MG63 (cell line): ENCODE measurements around the gene RNF13. TPM values are rescaled to one million over a fixed set of nuclear protein-coding genes. Genes with fewer than 3 reads are reported as not detected.
"Not testable (repeated sequence)": the region's sequence is repeated elsewhere in the genome, so short reads cannot be mapped to it uniquely, and the experiment has no call there.

Source experiments
- DNase-seq: peaks from one replicate; pipeline ENCODE4 v3.0.0-alpha.2; 2020
- H3K27me3 ChIP-seq: fragments of 250-450 bp; sonication (Bioruptor Pico); 2 replicates; pipeline ENCODE4 v1.5.1; 2020; ENCODE audit warnings: mild to moderate bottlenecking, moderate library complexity
- H3K36me3 ChIP-seq: fragments of 250-450 bp; sonication (Bioruptor Pico); 2 replicates; pipeline ENCODE4 v1.5.1; 2020; ENCODE audit warnings: mild to moderate bottlenecking, moderate library complexity
- H3K4me3 ChIP-seq: fragments of 250-450 bp; sonication (Bioruptor Pico); 2 replicates; pipeline ENCODE4 v1.5.1; 2020; ENCODE audit warnings: mild to moderate bottlenecking, moderate library complexity
- H3K9me3 ChIP-seq: fragments of 250-450 bp; sonication (Bioruptor Pico); 2 replicates; pipeline ENCODE4 v1.5.1; 2020; ENCODE audit warnings: mild to moderate bottlenecking, moderate library complexity
- total RNA-seq: library from RNA; depleted of rRNA; stranded (reverse); fragments of >200 nt; shearing (Covaris generic); gene quantifications from 2 replicates; pipeline ENCODE4 v1.2.3, GENCODE V29; 2014; ENCODE audit warnings: low replicate concordance

RNF13 gene
- total RNA-seq, 1 experiment from 2014 or later, result 56.9 TPM

GRCh38 chr3:149898771-149899170 lies 85.8 kb downstream of the RNF13 start:
- Histone ChIP-seq H3K27me3 (no peaks in the 10 kb centered on the region), H3K4me3 (no peak overlapping the region), H3K36me3 (peaks cover 6% of the 10 kb centered on the region; the same call in 1 of the 2 replicates), H3K9me3 (no peaks in the 10 kb centered on the region)
- no peak for DNase-seq

DNA sequence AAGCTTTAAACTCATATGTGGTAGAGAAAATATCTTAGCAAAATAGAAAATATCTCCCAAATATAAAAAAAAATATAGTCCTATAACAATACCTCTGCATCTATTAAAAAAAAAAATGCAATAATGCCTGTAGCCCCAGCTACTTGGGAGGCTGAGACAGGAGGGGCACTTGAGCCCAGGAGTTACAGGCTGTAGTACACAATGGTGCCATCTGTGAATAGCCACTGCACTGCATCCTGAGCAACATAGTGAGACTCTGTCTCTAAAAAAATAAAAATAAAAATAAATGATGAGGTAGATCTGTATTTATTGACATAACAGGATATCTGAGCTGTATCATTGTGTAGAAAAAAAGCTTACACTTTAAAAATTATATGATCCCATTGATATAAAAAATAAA lies 87.3 kb downstream of the RNF13 start:
- Histone ChIP-seq H3K9me3 (no peaks in the 10 kb centered on the region), H3K4me3 (no peak overlapping the region), H3K27me3 (no peaks in the 10 kb centered on the region), H3K36me3 (peaks cover 6% of the 10 kb centered on the region; the same call in 1 of the 2 replicates)
- no peak for DNase-seq

GRCh38 chr3:149901770-149902169 lies 88.8 kb downstream of the RNF13 start:
- no peak for DNase-seq
- no peaks in the 10 kb centered on the region for H3K27me3 ChIP-seq
- H3K4me3 ChIP-seq, result no peak overlapping the region
- peaks cover 4% of the 10 kb centered on the region; the same call in 1 of the 2 replicates for H3K36me3 ChIP-seq
- no peaks in the 10 kb centered on the region for H3K9me3 ChIP-seq

- DNase-seq, result no peak
- Histone ChIP-seq H3K36me3 (peaks cover 2% of the 10 kb centered on the region; the same call in 1 of the 2 replicates), H3K9me3 (no peaks in the 10 kb centered on the region), H3K27me3 (no peaks in the 10 kb centered on the region), H3K4me3 (no peak overlapping the region)
These were observed 89.6 kb downstream of the RNF13 start for GRCh38 chr3:149902498-149903139.

DNA sequence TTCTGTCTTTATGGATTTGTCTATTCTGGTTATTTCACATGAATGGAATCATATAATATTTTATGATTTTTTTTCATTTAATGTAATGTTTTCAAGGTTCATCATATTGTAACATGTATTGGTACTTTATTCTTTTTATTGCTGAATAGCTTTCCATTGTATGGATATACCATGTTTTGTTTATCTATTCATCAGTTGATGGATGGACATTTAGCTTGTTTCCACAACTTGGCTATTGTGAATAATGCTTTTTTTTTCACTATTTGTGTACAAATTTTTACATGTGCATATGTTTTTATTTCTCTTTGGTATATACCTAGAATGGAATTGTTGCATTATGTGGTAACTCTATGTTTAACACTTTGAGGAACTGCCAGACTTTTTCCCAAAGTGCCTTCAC lies 93.0 kb downstream of the RNF13 start:
- Histone ChIP-seq H3K36me3 (no peaks in the 10 kb centered on the region), H3K4me3 (no peak overlapping the region), H3K27me3 (no peaks in the 10 kb centered on the region), H3K9me3 (no peaks in the 10 kb centered on the region)
- no peak for DNase-seq

GRCh38 chr3:149908424-149908957 lies 95.5 kb downstream of the RNF13 start:
- peaks cover 6% of the 10 kb centered on the region for H3K36me3 ChIP-seq
- H3K9me3 ChIP-seq, result no peaks in the 10 kb centered on the region
- no peak overlapping the region for H3K4me3 ChIP-seq
- no peaks in the 10 kb centered on the region for H3K27me3 ChIP-seq
- DNase-seq, result no peak

DNA sequence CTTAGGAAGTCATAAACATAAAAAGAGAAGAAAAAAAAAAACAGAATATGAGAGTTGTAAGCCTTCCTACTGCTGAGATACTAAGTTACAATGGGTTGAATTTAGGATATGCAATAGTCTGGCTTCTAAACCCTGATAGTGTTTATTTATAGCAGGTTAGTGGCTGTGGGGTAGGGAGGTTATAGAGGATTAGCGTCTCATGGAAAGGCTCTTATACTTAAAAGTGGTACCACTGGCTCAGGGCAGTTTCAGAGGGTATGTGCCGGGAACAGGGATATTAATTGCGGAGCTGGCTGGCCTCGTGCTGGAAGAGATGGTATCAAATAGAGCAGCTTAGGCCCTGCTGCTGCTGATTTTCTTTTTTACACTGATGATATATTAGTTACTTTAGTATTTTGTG lies 96.9 kb downstream of the RNF13 start:
- Histone ChIP-seq H3K36me3 (peaks cover 15% of the 10 kb centered on the region), H3K4me3 (no peak overlapping the region), H3K9me3 (no peaks in the 10 kb centered on the region), H3K27me3 (no peaks in the 10 kb centered on the region)
- DNase-seq, result no peak

GRCh38 chr3:149917124-149917667 lies 104.2 kb downstream of the RNF13 start:
- H3K36me3 ChIP-seq, result peaks cover 22% of the 10 kb centered on the region

DNA sequence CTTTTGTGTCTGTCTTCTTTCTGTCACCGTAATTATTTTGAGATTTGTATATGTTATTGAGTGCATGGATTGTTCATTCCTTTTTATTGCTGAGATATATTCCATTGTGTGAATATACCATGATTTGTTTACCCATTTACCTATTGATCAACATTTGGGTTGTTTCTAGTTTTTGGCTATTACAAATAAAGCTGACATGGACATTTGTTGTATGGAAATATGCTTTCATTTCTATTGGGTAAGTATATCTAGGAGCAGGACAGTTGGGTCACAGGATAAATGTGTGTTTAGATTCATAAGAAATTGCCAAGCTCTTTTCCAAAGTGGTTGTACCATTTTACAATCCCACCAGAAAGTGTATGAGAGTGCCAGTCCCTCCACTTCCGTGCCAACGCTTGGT lies 106.5 kb downstream of the RNF13 start:
- no peak for DNase-seq
- peaks cover 15% of the 10 kb centered on the region for H3K36me3 ChIP-seq
- no peaks in the 10 kb centered on the region for H3K9me3 ChIP-seq
- H3K4me3 ChIP-seq, result no peak overlapping the region
- H3K27me3 ChIP-seq, result no peaks in the 10 kb centered on the region

More at GRCh38 chr3:149917124-149917667, 104.2 kb downstream of the RNF13 start:
- DNase-seq, result no peak
- H3K27me3 ChIP-seq, result no peaks in the 10 kb centered on the region
- H3K4me3 ChIP-seq, result no peak overlapping the region
- no peaks in the 10 kb centered on the region for H3K9me3 ChIP-seq

DNA sequence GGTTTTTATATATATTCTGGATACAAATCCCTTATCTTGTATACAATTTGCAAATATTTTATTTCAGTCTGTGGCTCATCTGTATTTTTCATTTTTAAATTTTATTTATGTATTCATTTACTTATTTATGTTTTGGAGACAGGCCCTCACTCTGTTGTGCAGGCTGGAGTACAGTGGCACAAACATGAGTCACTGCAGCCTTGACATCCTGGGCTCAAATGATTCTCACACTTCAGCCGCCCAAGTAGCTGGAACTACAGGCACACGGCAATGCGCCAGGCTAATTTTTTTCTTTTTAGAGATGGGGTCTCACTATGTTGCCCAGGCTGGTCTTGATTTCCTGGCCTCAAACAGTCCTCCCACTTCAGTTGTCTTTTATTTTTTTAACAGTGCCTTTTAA lies 107.1 kb downstream of the RNF13 start:
- H3K36me3 ChIP-seq, result peaks cover 15% of the 10 kb centered on the region
- H3K9me3 ChIP-seq, result no peaks in the 10 kb centered on the region
- no peak overlapping the region for H3K4me3 ChIP-seq
- H3K27me3 ChIP-seq, result no peaks in the 10 kb centered on the region
- DNase-seq, result no peak

DNA sequence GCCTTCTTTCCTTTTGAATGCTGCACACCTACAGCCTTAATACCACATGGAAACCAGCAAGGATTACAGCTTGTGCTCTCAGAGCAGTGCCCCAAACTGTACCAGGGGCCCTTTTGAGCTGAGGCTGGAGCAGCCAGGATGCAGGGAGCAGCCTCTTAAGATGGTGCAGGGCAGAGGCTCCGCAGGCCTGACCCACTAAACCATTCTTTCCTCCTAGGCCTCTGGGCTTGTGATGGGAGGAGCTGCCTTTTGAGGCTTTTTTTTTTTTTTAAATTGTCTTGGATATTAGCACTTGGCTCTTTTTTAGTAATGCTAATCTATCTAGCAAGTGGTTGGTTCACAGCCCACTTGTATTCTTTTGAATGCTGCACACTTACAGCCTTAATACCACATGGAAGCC lies 120.0 kb downstream of the RNF13 start:
- H3K27me3 ChIP-seq, result no peaks in the 10 kb centered on the region
- H3K4me3 ChIP-seq, result no peak overlapping the region
- peaks cover 39% of the 10 kb centered on the region for H3K36me3 ChIP-seq
- DNase-seq, result no peak
- peaks cover 25% of the 10 kb centered on the region for H3K9me3 ChIP-seq

- no peak overlapping the region for H3K4me3 ChIP-seq
- H3K27me3 ChIP-seq, result no peaks in the 10 kb centered on the region
- H3K9me3 ChIP-seq, result peaks cover 17% of the 10 kb centered on the region
These were observed 120.8 kb downstream of the RNF13 start for GRCh38 chr3:149933858-149934257.

GRCh38 chr3:149934524-149934923 lies 121.5 kb downstream of the RNF13 start:
- DNase-seq, result no peak
- Histone ChIP-seq H3K4me3 (no peak overlapping the region), H3K9me3 (peaks cover 16% of the 10 kb centered on the region), H3K27me3 (no peaks in the 10 kb centered on the region), H3K36me3 (peaks cover 25% of the 10 kb centered on the region)

More at GRCh38 chr3:149933858-149934257, 120.8 kb downstream of the RNF13 start:
- H3K36me3 ChIP-seq, result peaks cover 30% of the 10 kb centered on the region
- DNase-seq, result no peak

DNA sequence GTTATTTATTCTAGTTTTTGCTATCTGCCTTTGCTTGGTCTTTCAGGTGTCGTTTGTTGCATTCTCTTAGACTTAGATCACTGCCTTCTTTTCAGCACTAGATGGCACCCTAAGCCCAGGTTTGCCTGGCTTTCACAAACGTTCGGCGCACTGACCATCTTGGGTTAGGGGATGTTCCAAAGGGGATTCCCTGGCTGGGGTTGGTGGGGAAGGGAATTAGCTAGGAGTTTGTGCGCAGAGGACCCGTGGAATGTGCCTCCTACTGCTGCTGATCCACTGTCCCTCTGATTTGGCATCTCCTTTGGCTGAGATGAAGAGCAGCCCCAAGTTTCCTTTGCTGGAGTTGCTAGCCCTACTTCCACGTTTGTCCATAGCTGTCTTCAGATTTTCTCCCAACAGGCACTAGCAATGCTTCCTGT lies 123.8 kb downstream of the RNF13 start:
- Histone ChIP-seq H3K4me3 (no peak overlapping the region), H3K27me3 (no peaks in the 10 kb centered on the region), H3K9me3 (peaks cover 12% of the 10 kb centered on the region), H3K36me3 (peaks cover 19% of the 10 kb centered on the region)
- no peak for DNase-seq

GRCh38 chr3:149938392-149939055 lies 125.5 kb downstream of the RNF13 start:
- not testable (repeated sequence) for DNase-seq, H3K27me3 ChIP-seq, H3K4me3 ChIP-seq
- Histone ChIP-seq H3K36me3 (peaks cover 29% of the 10 kb centered on the region), H3K9me3 (peaks cover 19% of the 10 kb centered on the region)

GRCh38 chr3:149941186-149941585 lies 128.2 kb downstream of the RNF13 start:
- DNase-seq, result no peak

DNA sequence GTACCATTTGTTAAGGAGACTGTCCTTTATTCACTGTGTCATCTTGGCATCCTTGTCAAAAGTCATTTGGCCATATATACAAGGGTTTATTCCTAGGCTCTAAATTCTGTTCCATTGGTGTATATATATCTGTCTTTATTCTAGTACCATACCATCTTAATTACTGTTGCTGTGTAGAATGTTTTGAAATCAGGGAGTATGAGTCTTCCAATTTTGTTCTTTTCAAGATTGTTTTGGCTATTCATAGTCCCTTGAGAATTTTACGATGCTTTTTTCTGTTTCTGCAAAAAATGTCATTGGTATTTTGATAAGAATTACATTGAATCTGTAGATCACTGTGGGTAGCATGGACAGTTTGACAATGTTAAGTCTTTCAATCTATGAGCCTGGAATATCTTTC lies 128.9 kb downstream of the RNF13 start:
- no peak overlapping the region for H3K4me3 ChIP-seq
- H3K27me3 ChIP-seq, result no peaks in the 10 kb centered on the region
- peaks cover 50% of the 10 kb centered on the region for H3K36me3 ChIP-seq
- no peak for DNase-seq
- H3K9me3 ChIP-seq, result peaks cover 32% of the 10 kb centered on the region

More at GRCh38 chr3:149941186-149941585, 128.2 kb downstream of the RNF13 start:
- Histone ChIP-seq H3K4me3 (no peak overlapping the region), H3K36me3 (peaks cover 44% of the 10 kb centered on the region), H3K9me3 (peaks cover 30% of the 10 kb centered on the region), H3K27me3 (no peaks in the 10 kb centered on the region)
